ENCODE data around the gene SLFN5. TPM values are rescaled to one million over a fixed set of nuclear protein-coding genes. Genes with fewer than 3 reads are reported as not detected.
"Not testable (repeated sequence)": the region's sequence is repeated elsewhere in the genome, so short reads cannot be mapped to it uniquely, and the experiment has no call there.

SLFN5 gene
- total RNA-seq, 4 donors from 2014 or later: 4.9 to 17.9 (median 9.1) TPM

- TF ChIP-seq POLR2A (IDR thresholded peaks at IDR 0.05): no peak
- TF ChIP-seq EP300 (IDR thresholded peaks at IDR 0.05): no peak
- TF ChIP-seq POLR2AphosphoS5 (IDR thresholded peaks at IDR 0.05): no peak
- TF ChIP-seq CTCF (IDR thresholded peaks at IDR 0.05): no peak
- Histone ChIP-seq H3K9me3 (no peaks in the 10 kb centered on the region), H3K27ac (no peak overlapping the region), H3K4me3 (no peak overlapping the region), H3K27me3 (no peaks in the 10 kb centered on the region), H3K4me1 (no peaks in the 10 kb centered on the region), H3K36me3 (peaks cover 59% of the 10 kb centered on the region)
- WGBS: 90% methylated on average over 5 of the region's 5 CpGs
- DNase-seq (ENCODE audit: low spot score in 2 of 2): no peak
Measured at GRCh38 chr17:35265071-35265470, 22.2 kb downstream of the SLFN5 start.

GRCh38 chr17:35265566-35266141 lies 22.8 kb downstream of the SLFN5 start:
- 89% methylated on average over 11 of the region's 11 CpGs for WGBS
- no peak for DNase-seq (ENCODE audit: low spot score in 2 of 2)
- H3K9me3 ChIP-seq: no peaks in the 10 kb centered on the region
- no peak overlapping the region for H3K27ac ChIP-seq
- H3K27me3 ChIP-seq: no peaks in the 10 kb centered on the region
- no peak for TF ChIP-seq CTCF (IDR thresholded peaks at IDR 0.05)
- no peak for TF ChIP-seq POLR2AphosphoS5 (IDR thresholded peaks at IDR 0.05)
- TF ChIP-seq EP300 (IDR thresholded peaks at IDR 0.05): no peak
- TF ChIP-seq POLR2A (IDR thresholded peaks at IDR 0.05): no peak
- H3K36me3 ChIP-seq: peaks cover 55% of the 10 kb centered on the region
- no peaks in the 10 kb centered on the region for H3K4me1 ChIP-seq
- no peak overlapping the region for H3K4me3 ChIP-seq

GRCh38 chr17:35274167-35275066 lies 31.5 kb downstream of the SLFN5 start:
- H3K9me3 ChIP-seq: not testable (repeated sequence)

GRCh38 chr17:35278454-35278853 lies 35.6 kb downstream of the SLFN5 start:
- H3K4me3 ChIP-seq; H3K27me3 ChIP-seq; H3K4me1 ChIP-seq; H3K9me3 ChIP-seq; H3K36me3 ChIP-seq; H3K27ac ChIP-seq; DNase-seq (ENCODE audit: low spot score in 2 of 2): not testable (repeated sequence)
- WGBS: 85% methylated on average over 6 of the region's 6 CpGs

More at GRCh38 chr17:35274167-35275066, 31.5 kb downstream of the SLFN5 start:
- H3K4me3 ChIP-seq; H3K27me3 ChIP-seq; H3K36me3 ChIP-seq; H3K27ac ChIP-seq; H3K4me1 ChIP-seq; DNase-seq (ENCODE audit: low spot score in 2 of 2): not testable (repeated sequence)
- WGBS: 83% methylated on average over 13 of the region's 13 CpGs

GRCh38 chr17:35278876-35279275 lies 36.0 kb downstream of the SLFN5 start:
- H3K27me3 ChIP-seq; DNase-seq (ENCODE audit: low spot score in 2 of 2); H3K9me3 ChIP-seq; H3K27ac ChIP-seq; H3K4me1 ChIP-seq; H3K4me3 ChIP-seq; H3K36me3 ChIP-seq: not testable (repeated sequence)
- 96% methylated on average over 18 of the region's 29 CpGs for WGBS

- Histone ChIP-seq H3K4me3 (no peak overlapping the region), H3K36me3 (no peaks in the 10 kb centered on the region), H3K4me1 (no peaks in the 10 kb centered on the region), H3K27ac (no peak overlapping the region), H3K27me3 (no peaks in the 10 kb centered on the region), H3K9me3 (no peaks in the 10 kb centered on the region)
- no peak for DNase-seq (ENCODE audit: low spot score in 2 of 2)
- no peak for TF ChIP-seq POLR2A (IDR thresholded peaks at IDR 0.05)
- TF ChIP-seq EP300 (IDR thresholded peaks at IDR 0.05): no peak
- no peak for TF ChIP-seq POLR2AphosphoS5 (IDR thresholded peaks at IDR 0.05)
- no peak for TF ChIP-seq CTCF (IDR thresholded peaks at IDR 0.05)
Measured at GRCh38 chr17:35283767-35284166, 40.9 kb downstream of the SLFN5 start.
